GDM1 (cell line): ENCODE data around the gene SUCLA2.

Source experiments
- DNase-seq: peaks from one replicate; lab custom pipeline; 2025; lab: John Stamatoyannopoulos, UW

SUCLA2 gene

DNA sequence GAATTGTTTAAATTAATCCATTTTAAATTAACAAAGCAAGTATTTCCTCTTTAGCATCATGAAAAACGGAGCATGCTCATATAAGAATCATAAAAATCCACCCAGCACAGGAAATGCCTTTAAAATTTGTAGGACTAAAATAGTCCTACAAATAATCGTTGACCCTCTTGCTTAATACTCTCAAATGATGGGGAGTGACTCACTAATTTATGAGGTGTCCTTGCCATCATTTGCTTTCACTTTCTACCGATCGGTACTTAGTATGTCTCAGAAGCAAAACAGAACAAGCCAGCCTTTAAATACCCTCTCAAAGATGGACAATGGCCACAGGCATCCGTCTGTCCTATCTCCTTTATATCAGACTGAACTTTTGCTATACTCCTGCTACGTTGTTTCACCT lies 97.2 kb downstream of the SUCLA2 start:
- DNase-seq, result no peak

DNA sequence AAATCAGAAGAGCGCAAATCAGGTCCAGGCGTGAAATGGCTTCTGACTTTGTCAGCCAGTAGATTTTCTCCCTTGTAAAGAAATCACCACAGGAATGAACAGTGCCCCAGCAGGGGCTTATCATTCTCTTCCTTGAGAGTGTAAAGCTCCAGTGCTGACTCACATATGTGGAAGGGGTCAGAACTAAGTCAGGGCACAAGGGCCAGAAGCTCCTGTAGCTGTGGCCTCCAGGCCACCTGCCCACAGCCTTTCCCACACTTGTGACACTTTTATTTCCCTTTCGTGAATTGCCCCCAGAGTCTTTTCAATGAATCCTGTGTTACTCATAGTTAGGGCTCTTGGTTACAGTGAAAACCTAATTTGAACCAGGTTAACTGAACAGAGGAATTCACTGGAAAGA lies 99.6 kb downstream of the SUCLA2 start:
- DNase-seq, result no peak

DNA sequence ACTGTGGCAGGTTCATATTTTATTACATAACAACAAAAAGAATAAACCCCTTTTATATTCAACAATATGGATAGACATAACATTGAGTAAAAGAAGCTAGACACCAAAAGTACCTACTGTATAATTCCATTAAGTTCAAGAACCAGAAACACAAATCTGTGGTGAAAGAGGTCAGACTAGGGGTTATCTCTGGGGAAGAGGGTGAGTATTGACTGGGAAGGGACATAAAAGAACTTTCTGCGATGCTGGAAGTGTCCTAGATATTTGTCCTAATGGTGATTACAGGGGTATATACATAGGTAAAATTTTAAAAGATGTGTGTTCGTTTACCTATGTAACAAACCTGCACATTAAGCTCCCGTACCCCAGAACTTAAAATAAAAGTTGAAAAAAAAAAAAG lies 103.0 kb downstream of the SUCLA2 start:
- no peak for DNase-seq

DNA sequence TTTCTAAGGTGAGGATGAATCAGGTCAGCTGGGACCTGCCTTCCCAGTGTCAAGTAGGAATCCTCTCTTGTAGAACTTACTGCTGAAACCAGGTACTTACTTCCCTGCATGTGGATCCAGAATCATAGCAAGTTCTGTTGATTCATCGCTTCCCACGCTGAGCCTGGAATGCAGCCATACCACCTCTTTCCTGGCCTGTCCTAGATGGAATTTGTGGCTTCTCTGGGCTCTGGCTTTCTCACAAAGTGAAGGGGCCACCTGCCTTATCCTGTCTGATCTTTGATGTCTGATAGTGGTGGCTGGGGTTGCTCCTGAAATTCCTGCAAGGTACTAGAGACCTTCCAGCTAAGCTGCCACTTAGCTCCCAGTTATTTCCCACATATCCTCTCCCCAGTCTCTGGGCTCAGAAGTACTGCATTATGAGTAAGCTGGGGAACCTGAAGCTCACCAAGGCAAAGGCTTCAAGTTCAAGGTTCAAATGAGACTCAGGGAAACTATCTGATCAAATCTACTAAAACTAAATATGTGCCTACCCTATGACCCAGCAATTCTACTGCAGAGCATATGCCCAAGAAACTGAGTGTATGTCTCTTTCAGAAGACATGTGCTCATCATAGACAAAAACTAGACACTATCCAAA lies 103.5 kb downstream of the SUCLA2 start:
- DNase-seq, result no peak

DNA sequence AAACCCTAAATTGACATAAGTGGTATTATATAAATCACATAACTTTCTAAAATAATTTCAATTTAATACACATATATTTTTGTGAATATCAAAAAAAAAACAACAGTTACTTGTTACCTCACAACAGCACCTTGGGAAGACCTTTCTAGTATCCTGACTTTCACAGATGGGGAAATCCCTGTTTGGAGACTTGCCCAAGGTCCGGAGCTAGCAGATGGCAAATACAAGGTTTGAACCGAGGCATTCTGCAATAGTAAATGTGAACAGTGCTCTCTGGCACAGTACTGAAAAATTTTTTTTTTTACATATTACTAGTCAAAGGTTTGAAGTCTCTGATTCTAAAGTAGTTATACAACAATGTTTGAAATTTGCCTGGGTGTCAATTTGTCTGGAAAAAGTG lies 104.5 kb downstream of the SUCLA2 start:
- no peak for DNase-seq

DNA sequence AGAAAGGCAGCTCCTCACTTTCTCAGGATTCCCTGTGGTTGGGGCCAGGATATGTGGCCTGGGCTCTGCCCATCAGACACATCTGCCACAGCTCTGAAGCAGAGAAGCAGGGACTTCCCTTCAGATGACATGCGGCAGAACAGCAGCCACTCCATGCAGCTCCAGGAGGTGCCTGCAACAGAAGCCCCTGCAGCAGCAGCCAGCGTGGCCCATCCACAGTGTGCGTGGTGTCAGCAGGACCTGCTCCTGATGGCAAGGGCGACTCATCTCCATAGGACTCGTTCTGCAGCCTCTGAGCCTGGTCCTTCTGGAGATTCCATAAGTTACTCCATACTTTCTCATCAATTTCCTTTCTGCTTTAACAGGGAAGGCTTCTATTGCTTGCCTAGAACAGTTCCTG lies 105.0 kb downstream of the SUCLA2 start:
- DNase-seq, result no peak

DNA sequence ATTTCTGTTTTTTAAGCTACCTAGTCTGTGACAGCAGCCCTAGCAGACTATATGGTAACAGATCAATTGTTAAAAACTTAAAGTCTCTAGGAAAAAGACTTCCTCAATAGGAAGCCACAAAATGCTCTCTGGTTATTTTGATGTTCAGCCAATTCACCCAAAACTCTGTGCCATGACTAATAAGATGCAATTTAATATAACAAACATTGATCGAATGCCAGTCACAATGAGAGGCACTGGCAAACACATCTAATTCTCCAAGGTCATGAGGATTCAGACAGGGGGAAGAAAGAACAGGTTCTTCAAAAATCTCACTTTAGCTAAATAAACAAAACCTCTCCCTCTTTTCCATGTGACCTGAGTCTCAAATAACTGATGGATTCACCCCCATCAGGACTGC lies 107.5 kb downstream of the SUCLA2 start:
- DNase-seq, result no peak
